CD4-positive, alpha-beta T cell treated with Interleukin-2 at 100 ng/mL for 4 hours (primary cell): ENCODE results near the gene JAKMIP1.

Experiments used
- DNase-seq: peaks from one replicate; pipeline ENCODE4 v3.0.0-alpha.2; 2020; ENCODE audit warnings: low spot score

JAKMIP1 gene

GRCh38 chr4:6201580-6202091 is 1.3 kb upstream of the JAKMIP1 start:
- peak; percentile 32 for DNase-seq

- peak; percentile 33 for DNase-seq
Measured at GRCh38 chr4:6200922-6201362, 593 bp upstream of the JAKMIP1 start.

- peak; percentile 45 for DNase-seq
Measured at GRCh38 chr4:6199422-6199921, 877 bp downstream of the JAKMIP1 start.

GRCh38 chr4:6198768-6199421 is 1.5 kb downstream of the JAKMIP1 start:
- peak; percentile 29 for DNase-seq

GRCh38 chr4:6198278-6198677 is 2.1 kb downstream of the JAKMIP1 start:
- peak; percentile 40 for DNase-seq

- no peak for DNase-seq
Measured at GRCh38 chr4:6197433-6198174, 2.7 kb downstream of the JAKMIP1 start.

- DNase-seq = no peak
Measured at GRCh38 chr4:6196871-6197270, 3.5 kb downstream of the JAKMIP1 start.

GRCh38 chr4:6196324-6196723 is 4.0 kb downstream of the JAKMIP1 start:
- DNase-seq = no peak

GRCh38 chr4:6195602-6196319 is 4.6 kb downstream of the JAKMIP1 start:
- no peak for DNase-seq

GRCh38 chr4:6194458-6195195 is 5.7 kb downstream of the JAKMIP1 start:
- no peak for DNase-seq

- DNase-seq = no peak
Measured at GRCh38 chr4:6193399-6193798, 7.0 kb downstream of the JAKMIP1 start.

- no peak for DNase-seq
Measured at GRCh38 chr4:6192245-6192644, 8.1 kb downstream of the JAKMIP1 start.

- no peak for DNase-seq
Measured at GRCh38 chr4:6191448-6192130, 8.8 kb downstream of the JAKMIP1 start.

GRCh38 chr4:6190486-6190885 is 9.9 kb downstream of the JAKMIP1 start:
- DNase-seq = no peak

GRCh38 chr4:6189511-6189910 is 10.8 kb downstream of the JAKMIP1 start:
- DNase-seq = no peak

GRCh38 chr4:6188687-6189305 is 11.6 kb downstream of the JAKMIP1 start:
- no peak for DNase-seq

GRCh38 chr4:6184169-6184568 is 16.2 kb downstream of the JAKMIP1 start:
- no peak for DNase-seq

GRCh38 chr4:6183740-6184139 is 16.6 kb downstream of the JAKMIP1 start:
- peak; percentile 40 for DNase-seq

- peak; percentile 12 for DNase-seq
Measured at GRCh38 chr4:6182376-6183280, 17.7 kb downstream of the JAKMIP1 start.
